NCI-H2029 treated with DMSO at 0.1 percent for 48 hours (cell line): Measurements from ENCODE around the gene CYP3A5.

ENCODE experiments used
- DNase-seq: peaks from one replicate; lab custom pipeline; 2025; lab: John Stamatoyannopoulos, UW

CYP3A5 gene

GRCh38 chr7:99615989-99616358 lies 63.8 kb downstream of the CYP3A5 start:
- DNase-seq: no peak

- DNase-seq: no peak
Observed at GRCh38 chr7:99614495-99614894, 65.3 kb downstream of the CYP3A5 start.

- DNase-seq: no peak
Observed at GRCh38 chr7:99607548-99607947, 72.2 kb downstream of the CYP3A5 start.

- DNase-seq: no peak
Observed at GRCh38 chr7:99606531-99606930, 73.3 kb downstream of the CYP3A5 start.

GRCh38 chr7:99605527-99605926 lies 74.3 kb downstream of the CYP3A5 start:
- no peak for DNase-seq

- no peak for DNase-seq
Observed at GRCh38 chr7:99601656-99602310, 78.0 kb downstream of the CYP3A5 start.

GRCh38 chr7:99599836-99600235 lies 80.0 kb downstream of the CYP3A5 start:
- DNase-seq: no peak
